Measurements from ENCODE around the gene MMS22L.
A peak's percentile ranks its signal among the peaks of the same experiment; 100 is the strongest.

MMS22L gene, protein sequence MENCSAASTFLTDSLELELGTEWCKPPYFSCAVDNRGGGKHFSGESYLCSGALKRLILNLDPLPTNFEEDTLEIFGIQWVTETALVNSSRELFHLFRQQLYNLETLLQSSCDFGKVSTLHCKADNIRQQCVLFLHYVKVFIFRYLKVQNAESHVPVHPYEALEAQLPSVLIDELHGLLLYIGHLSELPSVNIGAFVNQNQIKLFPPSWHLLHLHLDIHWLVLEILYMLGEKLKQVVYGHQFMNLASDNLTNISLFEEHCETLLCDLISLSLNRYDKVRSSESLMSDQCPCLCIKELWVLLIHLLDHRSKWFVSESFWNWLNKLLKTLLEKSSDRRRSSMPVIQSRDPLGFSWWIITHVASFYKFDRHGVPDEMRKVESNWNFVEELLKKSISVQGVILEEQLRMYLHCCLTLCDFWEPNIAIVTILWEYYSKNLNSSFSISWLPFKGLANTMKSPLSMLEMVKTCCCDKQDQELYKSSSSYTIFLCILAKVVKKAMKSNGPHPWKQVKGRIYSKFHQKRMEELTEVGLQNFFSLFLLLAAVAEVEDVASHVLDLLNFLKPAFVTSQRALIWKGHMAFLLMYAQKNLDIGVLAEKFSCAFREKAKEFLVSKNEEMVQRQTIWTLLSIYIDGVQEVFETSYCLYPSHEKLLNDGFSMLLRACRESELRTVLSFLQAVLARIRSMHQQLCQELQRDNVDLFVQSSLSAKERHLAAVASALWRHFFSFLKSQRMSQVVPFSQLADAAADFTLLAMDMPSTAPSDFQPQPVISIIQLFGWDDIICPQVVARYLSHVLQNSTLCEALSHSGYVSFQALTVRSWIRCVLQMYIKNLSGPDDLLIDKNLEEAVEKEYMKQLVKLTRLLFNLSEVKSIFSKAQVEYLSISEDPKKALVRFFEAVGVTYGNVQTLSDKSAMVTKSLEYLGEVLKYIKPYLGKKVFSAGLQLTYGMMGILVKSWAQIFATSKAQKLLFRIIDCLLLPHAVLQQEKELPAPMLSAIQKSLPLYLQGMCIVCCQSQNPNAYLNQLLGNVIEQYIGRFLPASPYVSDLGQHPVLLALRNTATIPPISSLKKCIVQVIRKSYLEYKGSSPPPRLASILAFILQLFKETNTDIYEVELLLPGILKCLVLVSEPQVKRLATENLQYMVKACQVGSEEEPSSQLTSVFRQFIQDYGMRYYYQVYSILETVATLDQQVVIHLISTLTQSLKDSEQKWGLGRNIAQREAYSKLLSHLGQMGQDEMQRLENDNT

DNA sequence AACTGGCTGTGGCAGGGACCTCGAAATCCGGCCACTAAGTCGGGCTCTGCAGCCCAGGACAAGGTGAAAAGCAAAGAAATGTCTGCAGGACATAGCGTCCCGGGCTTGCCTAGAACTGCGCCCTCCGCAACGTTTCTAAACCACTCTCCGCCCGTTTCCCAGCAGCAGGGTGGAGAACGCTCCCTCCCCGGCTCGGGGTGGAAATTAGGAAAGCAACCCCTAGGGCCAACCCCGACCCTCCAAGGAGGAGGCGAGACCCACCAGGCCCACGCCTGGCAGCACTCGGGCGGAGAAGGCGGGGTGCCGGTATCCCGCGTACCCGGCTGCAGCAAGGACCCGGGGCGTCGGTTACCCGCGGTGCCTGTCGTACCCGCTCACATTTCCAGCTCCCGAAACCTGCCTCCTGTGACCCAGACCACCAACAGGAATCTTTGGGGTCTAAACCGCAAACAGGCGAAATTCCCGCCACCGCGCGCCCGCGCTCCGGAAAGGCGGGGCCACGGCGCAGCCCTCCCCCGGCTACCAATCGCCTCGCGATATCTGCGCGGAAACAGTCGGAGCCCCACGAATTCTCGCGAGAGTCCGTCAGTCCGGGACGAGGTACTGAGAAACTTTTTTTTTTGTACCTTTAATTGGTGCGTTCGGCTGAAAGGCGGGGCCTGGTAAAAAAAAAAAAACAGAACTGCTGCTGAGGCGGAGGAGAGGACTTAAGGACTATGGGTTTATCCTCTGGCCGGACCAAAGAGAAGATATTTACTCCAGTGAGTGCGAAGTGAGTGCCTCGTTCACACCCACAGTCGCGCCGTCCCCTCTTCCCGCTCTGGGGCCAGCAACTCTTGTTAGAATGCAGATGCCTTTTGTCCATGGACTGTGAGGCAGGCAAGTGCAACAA lies at the start of gene MMS22L:
Gene MMS22L, minus strand, starts transcription at position 491 of the 892 bp plus-strand sequence. CDS start 739 bp downstream, outside the sequence.
- peak; percentile 93 for DNase-seq

DNA sequence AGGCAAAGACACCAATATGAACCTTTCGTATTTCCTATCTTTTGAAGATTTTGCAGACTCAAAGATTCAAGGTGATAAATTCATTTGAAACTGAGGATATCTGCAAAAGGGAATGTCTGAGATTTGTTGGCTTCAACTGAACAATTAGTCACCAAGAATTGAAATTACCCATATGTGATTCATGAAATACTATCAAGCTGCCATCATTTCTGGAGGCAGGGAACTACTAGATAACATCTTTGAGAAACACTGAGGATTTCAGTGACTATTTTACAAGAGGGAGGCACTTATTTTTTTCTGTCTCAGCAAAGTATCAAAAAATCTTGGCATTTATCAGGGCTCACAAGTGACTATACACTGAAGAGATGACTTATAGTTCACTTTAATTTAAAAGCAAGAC lies 39.8 kb upstream of the MMS22L start:
- DNase-seq = no peak

DNA sequence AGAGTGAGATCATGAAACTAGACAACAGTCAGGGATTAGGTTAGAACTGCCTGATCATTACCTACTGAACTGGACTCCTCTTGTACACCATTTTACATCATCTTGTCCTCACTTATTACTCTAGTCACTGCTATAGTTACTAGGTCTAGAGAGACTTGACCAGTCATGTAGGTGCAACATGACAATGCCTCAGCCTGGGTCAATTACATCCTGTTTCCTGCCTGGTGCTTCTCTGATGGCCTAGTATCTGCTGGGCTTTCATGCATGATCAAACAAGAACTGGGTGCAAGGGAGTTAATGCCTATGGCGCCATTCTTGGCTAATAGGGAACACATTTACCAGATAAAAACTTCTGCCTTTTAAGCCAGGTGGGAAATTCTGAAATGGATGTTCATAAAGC lies 39.2 kb upstream of the MMS22L start:
- no peak for DNase-seq

DNA sequence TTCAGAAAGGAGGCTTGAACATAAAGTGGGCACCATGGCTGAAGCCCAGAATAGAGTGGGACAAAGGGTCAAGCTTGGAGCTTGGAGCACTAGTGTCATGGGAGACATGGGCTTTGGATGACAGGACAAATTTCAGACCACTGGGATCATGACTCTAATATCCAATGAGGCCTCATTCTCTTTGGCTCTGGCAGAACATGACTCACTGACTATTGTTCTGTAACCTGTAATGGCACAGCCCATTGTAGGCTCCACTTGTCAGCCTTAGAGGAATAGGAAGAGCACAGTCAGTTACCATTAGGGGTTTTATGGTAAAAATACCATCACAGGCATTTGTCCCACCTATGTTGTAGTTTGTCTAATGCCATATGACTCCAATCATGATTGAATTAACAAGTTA lies 34.0 kb upstream of the MMS22L start:
- DNase-seq = no peak

DNA sequence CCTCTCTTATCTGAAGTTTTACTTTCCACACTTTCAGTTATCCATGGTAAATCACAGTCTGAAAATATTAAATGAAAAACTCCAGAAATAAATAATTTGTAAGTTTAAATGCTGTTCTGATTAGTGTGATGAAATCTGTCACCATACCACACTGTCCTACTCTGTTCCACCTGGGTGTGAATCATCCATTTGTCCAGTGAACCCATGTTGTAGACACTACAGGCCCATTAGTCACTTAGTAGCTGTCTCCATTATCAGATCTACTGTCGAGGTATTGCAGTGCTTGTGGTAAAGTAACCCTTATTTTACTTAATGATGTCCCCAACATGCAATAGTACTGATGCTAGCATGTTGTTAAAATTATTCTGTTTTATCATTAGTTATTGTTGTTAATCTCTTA lies 29.2 kb upstream of the MMS22L start:
- no peak for DNase-seq

DNA sequence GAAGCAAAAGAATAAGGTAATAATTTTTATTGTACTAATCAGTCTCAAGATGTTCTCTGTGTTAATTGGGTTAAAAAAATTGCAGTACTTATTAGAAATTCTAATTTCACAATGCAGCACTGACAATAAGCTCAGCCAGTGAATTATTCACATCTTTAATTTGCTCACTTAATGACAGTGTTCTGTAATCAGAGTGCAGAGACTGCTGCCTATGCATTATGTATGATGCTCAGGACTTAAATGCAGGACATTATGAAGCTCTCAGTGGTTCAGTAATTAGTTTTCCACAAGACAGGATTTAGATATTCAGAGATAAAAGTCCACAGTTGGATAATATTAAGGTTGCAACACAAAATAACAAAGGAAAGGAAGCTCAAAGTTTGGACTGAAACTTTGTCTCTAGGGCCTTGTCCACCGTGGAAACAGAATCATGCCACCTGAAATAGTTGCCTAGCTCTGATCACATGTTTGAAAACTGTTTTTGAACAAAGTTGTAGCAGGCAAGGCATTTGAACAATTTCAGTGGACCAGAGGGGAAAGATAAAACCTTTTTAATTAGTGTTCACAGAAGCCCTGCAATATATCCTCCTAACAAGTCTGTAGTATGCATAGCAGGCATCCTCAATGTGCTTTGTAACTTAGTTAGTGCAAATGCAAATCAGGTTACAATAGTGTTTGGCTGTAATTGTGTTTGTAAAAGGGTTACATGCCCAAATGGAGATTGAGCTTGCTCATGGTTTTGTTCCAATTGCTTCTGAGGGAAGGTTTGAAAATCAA lies 23.7 kb upstream of the MMS22L start:
- no peak for DNase-seq

DNA sequence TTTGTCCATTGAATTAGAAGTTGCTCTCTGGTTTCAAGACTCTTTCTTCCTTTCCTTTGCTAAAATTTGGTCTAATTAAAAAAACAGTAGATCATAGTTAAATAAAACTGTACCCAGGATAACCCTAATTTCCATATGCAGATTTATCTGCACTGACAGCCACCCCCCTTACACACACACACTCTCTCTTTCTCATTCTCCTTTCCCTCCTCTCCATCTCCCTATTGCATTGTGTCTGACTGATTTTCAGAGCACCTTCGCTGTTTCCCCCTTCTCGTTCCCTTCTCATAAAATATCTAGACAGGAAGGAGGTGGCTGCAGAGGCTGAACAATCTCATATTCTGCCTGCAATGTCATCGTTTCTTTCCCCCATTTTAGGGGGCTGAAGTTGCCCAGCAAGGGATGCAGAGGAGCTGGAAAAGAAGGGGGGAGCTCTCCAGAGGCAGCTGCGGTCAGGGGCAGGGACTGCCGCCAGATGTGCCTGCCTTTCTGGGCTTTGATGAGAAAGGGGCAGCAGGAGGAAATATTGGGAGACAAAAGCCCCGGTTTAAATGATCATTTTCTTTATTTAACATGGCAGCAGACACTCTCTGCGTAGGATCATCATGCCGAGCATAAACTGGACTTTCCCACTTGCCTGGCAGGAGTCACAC lies 22.5 kb upstream of the MMS22L start:
- no peak for DNase-seq

DNA sequence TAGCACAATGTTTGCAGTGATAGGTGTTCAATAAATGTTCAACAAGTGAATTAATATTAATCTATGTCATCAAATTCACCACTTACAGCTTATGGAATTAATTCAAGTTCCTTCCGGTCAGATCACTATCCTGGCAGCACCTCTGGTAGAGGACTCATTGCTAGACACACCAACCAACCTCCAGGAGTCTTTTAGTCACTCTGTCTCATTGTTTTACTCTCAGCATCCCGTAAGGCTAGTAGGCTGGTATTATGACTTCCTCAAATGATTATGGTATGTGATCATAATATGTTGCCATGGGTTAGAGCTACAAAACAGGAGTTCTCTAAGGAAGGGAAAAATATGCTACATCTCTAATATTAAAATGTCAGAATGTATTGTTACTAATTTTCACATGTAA lies 21.7 kb upstream of the MMS22L start:
- no peak for DNase-seq

DNA sequence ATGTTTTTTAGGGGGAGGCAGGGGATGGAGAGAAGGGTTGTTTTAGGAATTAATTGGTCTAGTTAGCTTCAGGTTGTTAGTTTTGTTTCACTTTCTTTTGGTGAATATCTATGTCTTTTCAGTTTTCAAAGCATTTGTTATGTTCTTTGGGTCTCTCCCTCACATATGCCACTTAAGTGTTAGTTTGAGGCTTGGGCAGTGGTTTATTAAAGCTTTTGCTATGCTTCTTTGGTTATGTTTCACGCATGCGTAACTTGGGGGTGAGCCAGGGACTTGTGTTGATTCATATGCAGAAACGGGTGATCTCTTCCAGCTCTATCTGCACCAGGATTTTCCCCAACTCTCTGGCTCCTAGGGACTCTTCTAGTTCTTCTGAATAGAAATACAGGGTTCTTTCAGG lies 11.4 kb upstream of the MMS22L start:
- no peak for DNase-seq

DNA sequence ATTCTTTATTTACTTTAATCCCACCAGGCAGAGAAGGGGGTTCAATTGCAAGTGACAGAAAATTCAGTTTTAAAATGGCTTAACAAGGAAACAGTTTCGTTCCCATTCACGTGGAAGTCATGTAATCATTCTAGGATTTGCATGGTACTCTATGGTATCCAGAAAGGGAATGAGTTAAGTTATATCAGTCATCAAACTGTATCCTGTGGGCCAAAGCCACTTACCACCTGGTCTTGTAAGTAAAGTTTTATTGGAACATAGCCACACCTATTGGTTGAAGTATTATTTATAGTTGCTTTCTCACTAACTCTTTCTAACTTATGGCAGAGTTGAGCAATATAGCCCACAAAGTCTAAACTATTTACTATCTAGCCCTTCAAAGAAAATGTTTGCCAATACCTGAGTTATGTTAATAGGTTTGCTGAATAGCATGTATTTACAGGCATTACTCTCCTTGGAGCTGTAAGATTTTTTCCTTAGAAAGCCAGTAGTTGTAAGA lies 10.2 kb upstream of the MMS22L start:
- no peak for DNase-seq

DNA sequence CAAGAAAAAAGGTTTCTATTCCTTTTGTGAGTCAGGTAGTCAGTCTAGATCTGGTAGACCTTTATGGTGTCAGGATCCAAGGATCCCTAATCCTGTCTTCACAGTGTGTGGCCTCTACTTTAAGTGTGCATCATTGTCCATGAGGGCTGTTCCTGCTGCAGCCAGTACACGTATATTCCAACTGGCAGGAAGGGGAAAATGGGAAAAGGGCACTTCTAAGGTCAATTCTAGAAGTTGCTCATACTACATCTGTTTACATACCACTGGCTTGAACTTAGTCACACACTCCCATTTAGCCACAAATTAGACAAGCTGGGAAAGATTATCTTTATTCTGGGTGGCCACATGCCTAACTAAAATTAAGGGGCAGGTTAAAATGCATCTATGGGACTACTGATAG lies 9.7 kb upstream of the MMS22L start:
- DNase-seq = no peak

DNA sequence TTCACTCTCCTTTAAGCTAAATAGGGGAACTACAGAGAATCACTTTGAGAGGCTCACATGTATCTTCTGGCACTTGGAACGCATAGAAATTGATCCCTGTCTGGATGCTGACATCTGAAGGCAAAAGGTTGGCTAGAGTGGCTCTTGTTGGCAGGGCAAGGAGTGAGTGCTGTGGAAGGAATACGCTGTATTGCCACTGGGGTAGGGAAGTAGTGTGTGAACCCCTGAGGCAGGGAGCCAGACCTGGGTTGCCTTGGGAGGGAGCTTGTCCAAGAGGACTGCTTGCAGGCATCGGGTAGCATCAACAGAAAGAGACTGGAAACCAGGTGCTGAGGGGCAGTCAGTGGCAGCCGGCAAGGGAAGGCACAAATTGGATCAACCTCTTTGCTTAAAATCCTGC lies 8.9 kb upstream of the MMS22L start:
- no peak for DNase-seq

DNA sequence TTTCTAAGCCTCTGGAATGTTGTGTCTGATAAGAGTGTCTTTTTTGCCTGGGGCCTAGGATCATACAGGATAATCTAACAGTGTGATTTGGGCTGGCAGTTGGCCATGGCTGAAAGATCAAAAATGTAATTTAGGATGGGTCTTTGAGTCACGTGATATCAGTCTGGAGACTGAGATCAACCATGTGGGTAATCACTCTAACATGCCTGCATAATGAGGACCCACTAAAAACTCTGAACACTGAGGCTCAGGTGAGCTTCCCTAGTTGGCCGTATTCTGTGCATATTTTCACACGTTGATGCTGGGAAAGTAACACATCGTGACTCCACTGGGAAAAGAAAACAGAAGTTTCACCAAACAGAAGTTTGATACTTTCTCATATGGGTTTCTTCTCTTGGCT lies 6.3 kb upstream of the MMS22L start:
- no peak for DNase-seq

DNA sequence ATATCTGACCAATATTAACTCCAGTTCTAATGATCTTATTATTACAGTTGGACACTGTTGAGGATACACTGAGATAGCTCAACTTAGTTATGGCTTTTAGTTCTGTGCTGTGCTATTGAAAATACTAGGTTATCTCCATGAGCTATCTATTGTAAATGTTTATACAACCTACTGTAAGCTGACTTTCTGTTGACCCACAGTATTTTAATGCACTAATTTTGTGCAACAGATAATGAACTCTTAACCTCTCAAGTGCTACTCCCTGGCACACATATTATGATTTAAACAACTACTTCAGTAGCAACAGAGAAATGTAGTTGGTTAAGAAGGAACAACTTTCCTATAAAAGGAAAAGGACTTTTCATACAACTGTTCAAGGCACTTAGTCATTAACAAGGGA lies 5.2 kb upstream of the MMS22L start:
- no peak for DNase-seq

DNA sequence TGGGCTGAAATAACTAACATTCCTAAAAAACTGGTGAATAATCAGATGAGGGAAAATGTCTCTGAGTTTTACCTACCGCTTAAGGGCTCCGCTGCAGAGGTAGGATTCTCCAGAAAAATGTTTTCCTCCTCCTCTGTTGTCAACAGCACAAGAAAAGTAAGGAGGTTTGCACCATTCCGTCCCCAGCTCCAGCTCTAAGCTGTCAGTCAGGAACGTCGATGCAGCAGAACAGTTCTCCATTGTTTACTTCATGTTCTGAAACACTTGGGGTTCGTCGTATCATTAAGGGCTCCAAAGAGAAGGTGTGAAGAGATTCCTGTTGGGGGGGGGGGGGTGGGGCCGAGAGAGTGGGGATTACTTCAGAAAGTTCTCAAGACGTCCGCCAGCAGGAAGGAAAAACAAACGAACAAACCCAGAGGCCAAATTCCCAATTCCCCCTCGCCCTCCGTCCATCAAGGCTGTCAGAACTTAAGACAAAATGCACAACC lies 734 bp downstream of the MMS22L start:
- DNase-seq = peak; percentile 1

DNA sequence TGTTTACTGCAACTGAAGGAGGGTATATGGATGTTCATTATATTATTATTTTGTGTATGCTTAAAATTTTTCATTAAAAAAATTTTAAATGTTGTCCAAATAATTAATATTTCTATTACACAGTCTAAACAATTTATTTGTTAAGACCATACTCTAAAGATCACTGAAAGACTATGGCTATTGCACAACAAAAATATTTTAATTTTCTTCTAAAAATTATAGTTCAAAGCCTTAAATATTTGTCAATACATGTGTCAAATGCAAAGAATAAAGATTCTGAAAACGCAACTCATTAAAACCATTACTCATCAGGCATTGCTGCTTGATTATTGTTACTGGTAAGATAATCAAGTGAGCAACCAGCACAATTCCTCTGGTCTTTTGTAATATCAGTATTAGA lies 2.2 kb downstream of the MMS22L start:
- DNase-seq = no peak

DNA sequence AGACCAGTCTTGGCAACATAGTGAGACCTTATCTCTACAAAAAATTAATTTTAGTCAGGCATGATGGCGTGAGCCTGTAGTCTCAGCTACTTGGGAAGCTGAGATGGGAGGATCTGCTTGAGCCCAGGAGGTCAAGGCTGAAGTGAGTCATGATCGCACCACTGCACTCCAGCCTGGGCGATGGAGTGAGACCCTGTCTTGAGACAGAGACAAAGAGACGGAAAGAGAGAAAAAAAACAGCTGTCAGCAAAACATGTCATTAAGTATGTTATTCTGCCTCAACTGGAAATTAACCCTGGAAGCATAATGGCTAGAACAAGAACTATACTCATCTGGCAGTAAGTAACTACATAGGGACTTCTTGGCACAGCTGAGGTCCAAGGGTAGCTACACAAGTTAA lies 7.2 kb downstream of the MMS22L start:
- DNase-seq = no peak

DNA sequence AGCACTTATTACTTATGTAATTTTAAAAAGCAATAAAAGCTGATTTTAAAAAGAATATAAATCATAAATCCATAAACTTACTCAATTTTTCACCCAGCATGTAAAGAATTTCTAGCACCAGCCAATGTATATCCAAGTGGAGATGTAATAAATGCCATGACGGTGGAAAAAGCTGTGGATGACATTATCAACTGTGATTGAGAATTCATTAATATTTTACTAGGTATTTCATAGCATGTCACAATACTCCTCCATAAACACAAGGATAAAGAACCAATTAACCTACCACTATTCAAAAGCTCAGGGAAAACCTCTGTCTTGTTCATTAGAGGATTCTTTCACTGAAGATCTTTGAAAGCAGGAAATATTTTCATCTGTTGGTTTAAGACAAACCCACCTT lies 13.2 kb downstream of the MMS22L start:
- DNase-seq = no peak

DNA sequence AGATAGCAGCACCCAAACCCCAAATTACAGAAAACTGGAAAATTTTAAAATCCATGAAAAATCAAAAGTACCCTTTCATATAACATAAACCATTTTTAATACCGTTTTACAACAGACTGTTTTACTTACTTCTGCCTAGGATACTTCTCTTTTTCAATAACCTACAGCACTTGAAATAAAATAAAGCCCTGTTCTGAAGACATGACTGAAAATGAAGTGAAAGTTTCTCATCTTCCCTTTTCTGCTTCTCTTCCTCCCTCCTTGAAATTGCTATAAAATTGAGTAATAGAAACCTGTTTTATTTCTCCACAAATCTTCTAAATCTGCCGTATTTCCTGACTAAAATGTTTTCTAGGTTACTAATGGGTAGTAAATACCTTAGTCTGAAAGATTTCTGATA lies 20.3 kb downstream of the MMS22L start:
- no peak for DNase-seq

DNA sequence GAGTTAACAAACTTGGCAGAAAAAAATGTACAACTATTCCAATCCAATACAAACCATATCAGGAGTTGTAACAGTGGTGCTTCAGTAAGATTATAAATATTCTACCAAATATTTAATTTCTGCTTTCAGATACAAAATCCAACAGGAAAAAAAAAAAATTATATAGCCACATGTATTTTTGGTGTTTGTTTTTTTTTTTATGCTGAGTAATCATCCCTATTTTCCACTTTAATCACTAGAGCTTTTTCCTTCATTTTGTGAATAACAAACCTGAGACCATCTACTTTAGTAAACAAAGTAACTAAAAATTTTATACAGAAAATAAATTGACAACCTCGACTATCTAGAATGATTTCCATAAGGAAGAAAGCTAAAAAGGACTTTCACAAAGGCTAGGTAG lies 36.2 kb downstream of the MMS22L start:
- no peak for DNase-seq

DNA sequence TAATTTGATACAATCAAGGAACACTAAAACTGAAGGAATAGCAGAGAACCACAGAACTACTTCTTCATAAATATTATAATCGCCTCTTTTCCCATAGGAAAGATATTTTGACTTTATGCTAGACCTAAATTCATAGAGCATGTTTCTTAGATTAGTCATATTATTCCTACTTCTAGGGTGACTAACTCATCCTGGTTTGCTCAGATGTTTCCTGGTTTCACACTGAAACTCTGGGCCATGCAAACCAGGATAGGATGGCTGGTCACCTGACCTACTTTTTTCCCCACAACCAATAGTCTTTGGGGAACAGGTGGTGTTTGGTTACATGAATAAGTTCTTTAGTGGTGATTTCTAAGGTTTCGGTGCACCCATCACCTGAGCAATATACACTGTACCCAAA lies 42.8 kb downstream of the MMS22L start:
- no peak for DNase-seq

Data from CD4-positive, alpha-beta T cell treated with Interleukin-12 subunit alpha and Interleukin-12 subunit beta, for 1 hour (primary cell).